ENCODE data around the gene PAX7.

Gene PAX7

GRCh38 chr1:18726368-18726767 lies 95.7 kb downstream of the PAX7 start:
- no peak overlapping the region for H3K4me3 ChIP-seq (replicated peaks in 1 of 2; ENCODE audit: low read depth in 2 of 2, low read length in 2 of 2)
- no peak for DNase-seq (ENCODE audit: low read depth in 2 of 2)
- no peak for TF ChIP-seq CTCF (IDR thresholded peaks at IDR 0.05; ENCODE audit: low read depth, low read length)

- no peak for TF ChIP-seq CTCF (IDR thresholded peaks at IDR 0.05; ENCODE audit: low read depth, low read length)
- no peak overlapping the region for H3K4me3 ChIP-seq (replicated peaks in 1 of 2; ENCODE audit: low read depth in 2 of 2, low read length in 2 of 2)
- DNase-seq (ENCODE audit: low read depth in 2 of 2), result no peak
Observed at GRCh38 chr1:18727956-18728355, 97.3 kb downstream of the PAX7 start.

- DNase-seq (ENCODE audit: low read depth in 2 of 2), result no peak
- no peak overlapping the region for H3K4me3 ChIP-seq (replicated peaks in 1 of 2; ENCODE audit: low read depth in 2 of 2, low read length in 2 of 2)
- TF ChIP-seq CTCF (IDR thresholded peaks at IDR 0.05; ENCODE audit: low read depth, low read length), result no peak
Observed at GRCh38 chr1:18730321-18730720, 99.7 kb downstream of the PAX7 start.

GRCh38 chr1:18731148-18731547 lies 100.5 kb downstream of the PAX7 start:
- no peak overlapping the region for H3K4me3 ChIP-seq (replicated peaks in 1 of 2; ENCODE audit: low read depth in 2 of 2, low read length in 2 of 2)
- TF ChIP-seq CTCF (IDR thresholded peaks at IDR 0.05; ENCODE audit: low read depth, low read length), result no peak
- no peak for DNase-seq (ENCODE audit: low read depth in 2 of 2)

- no peak overlapping the region for H3K4me3 ChIP-seq (replicated peaks in 1 of 2; ENCODE audit: low read depth in 2 of 2, low read length in 2 of 2)
- no peak for DNase-seq (ENCODE audit: low read depth in 2 of 2)
- TF ChIP-seq CTCF (IDR thresholded peaks at IDR 0.05; ENCODE audit: low read depth, low read length), result no peak
Observed at GRCh38 chr1:18731591-18732235, 101.1 kb downstream of the PAX7 start.

- no peak for TF ChIP-seq CTCF (IDR thresholded peaks at IDR 0.05; ENCODE audit: low read depth, low read length)
- H3K4me3 ChIP-seq (replicated peaks in 1 of 2; ENCODE audit: low read depth in 2 of 2, low read length in 2 of 2), result no peak overlapping the region
- DNase-seq (ENCODE audit: low read depth in 2 of 2), result no peak
Observed at GRCh38 chr1:18732686-18733085, 102.0 kb downstream of the PAX7 start.

- TF ChIP-seq CTCF (IDR thresholded peaks at IDR 0.05; ENCODE audit: low read depth, low read length), result no peak
- H3K4me3 ChIP-seq (replicated peaks in 1 of 2; ENCODE audit: low read depth in 2 of 2, low read length in 2 of 2), result no peak overlapping the region
- DNase-seq (ENCODE audit: low read depth in 2 of 2), result no peak
Observed at GRCh38 chr1:18734001-18734400, 103.4 kb downstream of the PAX7 start.

All from cardiac fibroblast (primary cell).